ENCODE results near the gene HAUS7.
A peak's percentile ranks its signal among the peaks of the same experiment; 100 is the strongest.

HAUS7 gene

DNA sequence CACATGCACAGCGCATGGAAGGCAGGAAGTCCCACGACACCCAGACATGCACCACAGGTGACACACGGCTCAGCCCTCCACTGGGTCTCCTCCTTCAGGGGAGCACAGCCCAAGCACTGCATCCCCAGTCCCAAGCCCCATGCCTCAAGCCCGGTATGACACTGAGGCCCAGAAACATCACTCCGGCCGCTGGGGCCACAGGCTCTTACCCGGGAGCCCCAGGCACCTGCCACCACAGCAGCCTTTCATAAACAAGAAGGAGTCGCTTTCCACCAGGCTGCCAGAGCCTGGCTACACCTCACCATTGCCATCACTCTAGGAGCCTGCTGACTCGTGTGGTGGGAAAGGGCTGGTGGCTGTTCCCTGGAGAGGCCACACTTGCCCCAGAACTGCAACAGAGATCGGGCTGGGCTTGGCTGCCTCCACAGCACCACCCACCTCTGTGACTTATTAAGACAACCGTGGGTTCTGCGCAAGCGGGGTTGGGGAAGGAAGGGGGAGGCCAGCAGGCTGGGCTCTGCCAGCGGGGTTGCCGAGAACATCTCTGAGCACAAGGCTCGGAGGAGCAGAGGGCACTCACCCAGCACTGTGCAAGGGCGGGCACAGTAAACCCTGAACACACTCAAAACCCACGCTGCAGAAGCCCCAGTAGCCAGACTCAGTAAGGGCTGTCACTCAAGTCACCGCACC is 4.5 kb downstream of the HAUS7 start:
- TF ChIP-seq, protein P1, sequence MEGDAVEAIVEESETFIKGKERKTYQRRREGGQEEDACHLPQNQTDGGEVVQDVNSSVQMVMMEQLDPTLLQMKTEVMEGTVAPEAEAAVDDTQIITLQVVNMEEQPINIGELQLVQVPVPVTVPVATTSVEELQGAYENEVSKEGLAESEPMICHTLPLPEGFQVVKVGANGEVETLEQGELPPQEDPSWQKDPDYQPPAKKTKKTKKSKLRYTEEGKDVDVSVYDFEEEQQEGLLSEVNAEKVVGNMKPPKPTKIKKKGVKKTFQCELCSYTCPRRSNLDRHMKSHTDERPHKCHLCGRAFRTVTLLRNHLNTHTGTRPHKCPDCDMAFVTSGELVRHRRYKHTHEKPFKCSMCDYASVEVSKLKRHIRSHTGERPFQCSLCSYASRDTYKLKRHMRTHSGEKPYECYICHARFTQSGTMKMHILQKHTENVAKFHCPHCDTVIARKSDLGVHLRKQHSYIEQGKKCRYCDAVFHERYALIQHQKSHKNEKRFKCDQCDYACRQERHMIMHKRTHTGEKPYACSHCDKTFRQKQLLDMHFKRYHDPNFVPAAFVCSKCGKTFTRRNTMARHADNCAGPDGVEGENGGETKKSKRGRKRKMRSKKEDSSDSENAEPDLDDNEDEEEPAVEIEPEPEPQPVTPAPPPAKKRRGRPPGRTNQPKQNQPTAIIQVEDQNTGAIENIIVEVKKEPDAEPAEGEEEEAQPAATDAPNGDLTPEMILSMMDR (IDR thresholded peaks at IDR 0.05): no peak

DNA sequence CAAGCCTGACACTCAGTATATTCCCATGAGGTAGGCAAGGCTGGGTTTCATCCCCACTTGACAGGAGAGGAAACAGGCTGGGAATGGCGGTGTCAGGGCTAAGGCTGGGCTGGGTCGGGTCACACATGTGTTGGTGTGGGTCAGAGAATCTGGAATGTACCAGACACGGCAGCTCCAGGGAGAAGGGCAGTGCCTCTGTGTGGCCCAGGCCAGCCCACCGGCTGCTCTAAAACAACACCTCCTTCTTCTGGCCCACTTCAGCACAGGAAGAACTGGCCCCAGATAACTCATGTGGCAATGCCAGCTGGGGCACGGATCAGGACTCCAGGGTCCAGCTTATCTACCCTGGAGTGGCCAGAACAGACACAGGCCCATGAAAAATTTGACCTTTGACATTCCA is 6.3 kb downstream of the HAUS7 start:
- TF ChIP-seq, protein P1 (IDR thresholded peaks at IDR 0.05): no peak

DNA sequence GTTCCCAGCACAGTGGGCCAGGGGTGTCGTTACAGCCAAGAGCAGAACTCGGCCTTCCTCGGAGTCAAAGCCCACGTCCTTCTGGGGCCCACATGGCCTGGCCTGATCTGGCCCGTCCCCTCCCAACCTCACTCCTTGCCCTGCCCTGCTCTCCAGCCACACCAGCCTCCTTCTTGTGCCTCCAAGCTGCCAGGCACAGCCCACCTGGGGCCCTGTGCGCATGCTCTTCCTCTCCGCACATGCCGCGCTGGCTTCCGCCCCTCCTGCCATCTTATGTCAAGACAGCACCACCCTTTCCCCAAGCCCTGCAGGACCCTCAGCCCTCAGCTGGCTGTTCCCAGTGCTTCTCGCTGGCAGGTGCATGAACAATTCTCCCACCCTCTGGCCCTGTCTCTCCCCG is 6.8 kb downstream of the HAUS7 start:
- TF ChIP-seq, protein P1 (IDR thresholded peaks at IDR 0.05): no peak

DNA sequence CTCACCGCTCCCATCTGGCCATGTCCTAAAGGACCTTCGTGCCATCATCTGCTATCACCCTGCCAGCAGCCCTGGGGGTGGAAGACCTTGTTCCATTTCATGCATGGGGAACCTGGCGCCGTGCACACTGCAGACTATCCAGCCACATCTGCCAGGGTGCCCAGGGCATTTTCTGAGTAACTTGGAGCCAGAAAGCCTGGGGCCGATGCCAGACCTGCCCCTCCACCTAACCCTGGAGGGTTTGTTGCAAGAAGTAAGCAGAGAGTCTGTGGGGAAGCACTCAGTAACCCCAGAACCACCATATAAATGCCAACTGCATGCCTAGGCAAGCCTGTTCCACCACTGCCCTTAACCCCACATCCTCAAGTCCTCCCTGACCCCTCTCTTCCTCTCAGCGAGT is 7.3 kb downstream of the HAUS7 start:
- TF ChIP-seq, protein P1 (IDR thresholded peaks at IDR 0.05): no peak

DNA sequence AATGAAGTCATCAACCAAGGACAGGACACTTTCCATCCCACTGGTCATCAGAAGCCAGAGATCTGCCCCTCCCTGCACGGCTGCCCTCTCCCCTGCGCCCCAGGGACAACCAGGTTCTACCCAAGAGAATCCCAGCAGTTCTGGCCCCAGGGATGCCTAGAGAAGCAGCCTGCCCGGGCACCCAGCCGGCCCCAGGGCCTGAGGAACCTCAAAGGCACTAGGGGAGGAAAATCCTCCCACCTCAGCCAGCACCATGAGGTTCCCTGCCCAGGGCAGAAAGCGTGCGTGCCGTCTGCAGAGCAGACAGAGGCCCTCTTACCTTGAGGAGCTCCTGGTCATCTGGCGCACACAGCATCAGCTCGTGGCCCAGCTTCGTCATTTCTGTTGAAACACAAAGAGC is 8.1 kb downstream of the HAUS7 start:
- TF ChIP-seq, protein P1 (IDR thresholded peaks at IDR 0.05): no peak

DNA sequence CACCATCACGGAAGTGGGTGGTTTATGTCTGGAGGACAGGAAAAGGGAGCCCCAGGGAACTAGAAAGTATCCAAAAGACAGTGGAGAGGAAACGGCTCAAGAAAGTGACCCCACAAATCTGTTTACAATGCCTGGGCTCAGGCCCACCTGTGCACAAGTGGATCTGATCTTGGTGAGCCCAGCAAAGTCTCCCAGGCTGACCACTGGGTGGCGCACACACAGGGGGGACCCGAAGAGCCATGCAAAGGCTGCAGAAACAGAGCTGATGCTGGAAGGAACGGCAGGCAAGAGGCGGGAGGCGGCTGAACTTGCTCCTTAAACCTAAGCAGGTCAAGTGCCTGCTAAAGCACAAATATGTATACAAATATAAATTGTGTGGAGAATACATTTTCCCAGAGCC is 9.6 kb downstream of the HAUS7 start:
- TF ChIP-seq, protein P1 (IDR thresholded peaks at IDR 0.05): peak; percentile 73

DNA sequence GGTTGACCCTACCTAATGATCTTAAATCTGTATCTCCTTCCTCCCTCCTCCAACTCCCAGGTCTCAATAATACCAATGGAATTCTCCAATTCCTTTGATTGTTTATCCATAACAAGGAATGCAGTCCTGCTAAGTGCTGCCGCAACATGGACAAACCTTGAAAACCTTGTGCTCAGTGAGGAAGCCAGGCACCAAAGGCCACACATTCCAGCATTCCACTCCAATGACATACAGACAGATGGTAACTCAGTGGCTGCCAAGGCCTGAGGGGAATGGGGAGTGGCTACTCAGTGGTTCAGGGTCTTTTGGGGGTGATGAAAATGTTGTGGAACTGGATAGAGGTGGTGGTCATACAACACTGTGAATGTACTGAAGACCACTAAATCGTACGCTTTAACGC is 10.4 kb downstream of the HAUS7 start:
- TF ChIP-seq, protein P1 (IDR thresholded peaks at IDR 0.05): no peak

DNA sequence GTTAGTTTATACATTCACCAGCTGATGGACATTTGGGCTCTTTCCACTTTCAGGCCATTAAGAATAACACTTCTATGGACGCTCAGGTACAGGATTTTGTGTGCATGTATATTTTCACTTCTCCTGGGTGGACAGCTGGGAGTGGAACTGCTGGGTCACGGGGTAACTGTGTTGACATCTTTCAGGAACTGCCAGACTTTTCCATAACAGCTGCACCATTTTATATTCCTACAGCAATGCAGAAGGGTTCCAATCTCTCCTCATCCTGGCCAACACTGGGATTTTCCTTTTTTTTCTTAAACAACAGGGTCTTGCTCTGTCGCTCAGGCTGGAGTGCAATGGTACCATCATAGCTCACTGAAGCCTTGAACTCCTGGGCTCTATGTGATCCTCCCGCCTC is 11.9 kb downstream of the HAUS7 start:
- TF ChIP-seq, protein P1 (IDR thresholded peaks at IDR 0.05): no peak

All from LNCAP (cell line).